VCaP (cell line): ENCODE measurements around the gene APLP1.
A peak's percentile ranks its signal among the peaks of the same experiment; 100 is the strongest.

Experiments
- H3K27ac ChIP-seq: fragments of 450-650 bp; 2 replicates; pipeline ENCODE4 v1.5.1; 2017
- TF ChIP-seq, protein P1 (sequence below): fragments of 450-650 bp; conservative IDR thresholded peaks from 2 replicates; pipeline ENCODE4 v1.5.1; 2017; ENCODE audit warnings: mild to moderate bottlenecking, moderate library complexity

Gene APLP1

DNA sequence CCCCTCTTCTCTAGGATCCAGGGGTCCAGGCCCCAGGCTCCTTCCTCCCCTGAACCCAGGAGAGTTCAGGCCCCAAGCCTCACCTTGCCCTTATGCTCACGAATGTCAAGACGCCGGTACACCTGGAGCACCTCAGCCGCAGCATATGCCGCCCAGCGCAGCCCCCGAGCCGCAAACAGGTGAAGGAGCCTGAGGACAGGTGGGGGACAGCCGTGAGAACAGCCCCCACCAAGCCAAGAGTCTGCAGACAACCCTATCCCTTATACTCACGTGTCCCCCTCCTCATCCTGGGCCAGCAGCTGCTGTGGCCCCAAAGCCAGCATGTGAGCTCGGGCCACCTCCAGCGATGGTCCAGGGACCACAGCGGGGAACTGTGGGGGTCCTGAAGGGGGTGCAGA is 28.3 kb downstream of the APLP1 start:
- TF ChIP-seq, protein P1, sequence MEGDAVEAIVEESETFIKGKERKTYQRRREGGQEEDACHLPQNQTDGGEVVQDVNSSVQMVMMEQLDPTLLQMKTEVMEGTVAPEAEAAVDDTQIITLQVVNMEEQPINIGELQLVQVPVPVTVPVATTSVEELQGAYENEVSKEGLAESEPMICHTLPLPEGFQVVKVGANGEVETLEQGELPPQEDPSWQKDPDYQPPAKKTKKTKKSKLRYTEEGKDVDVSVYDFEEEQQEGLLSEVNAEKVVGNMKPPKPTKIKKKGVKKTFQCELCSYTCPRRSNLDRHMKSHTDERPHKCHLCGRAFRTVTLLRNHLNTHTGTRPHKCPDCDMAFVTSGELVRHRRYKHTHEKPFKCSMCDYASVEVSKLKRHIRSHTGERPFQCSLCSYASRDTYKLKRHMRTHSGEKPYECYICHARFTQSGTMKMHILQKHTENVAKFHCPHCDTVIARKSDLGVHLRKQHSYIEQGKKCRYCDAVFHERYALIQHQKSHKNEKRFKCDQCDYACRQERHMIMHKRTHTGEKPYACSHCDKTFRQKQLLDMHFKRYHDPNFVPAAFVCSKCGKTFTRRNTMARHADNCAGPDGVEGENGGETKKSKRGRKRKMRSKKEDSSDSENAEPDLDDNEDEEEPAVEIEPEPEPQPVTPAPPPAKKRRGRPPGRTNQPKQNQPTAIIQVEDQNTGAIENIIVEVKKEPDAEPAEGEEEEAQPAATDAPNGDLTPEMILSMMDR: no peak
- H3K27ac ChIP-seq: peak overlapping the region; percentile 2; the same call in 1 of the 2 replicates

DNA sequence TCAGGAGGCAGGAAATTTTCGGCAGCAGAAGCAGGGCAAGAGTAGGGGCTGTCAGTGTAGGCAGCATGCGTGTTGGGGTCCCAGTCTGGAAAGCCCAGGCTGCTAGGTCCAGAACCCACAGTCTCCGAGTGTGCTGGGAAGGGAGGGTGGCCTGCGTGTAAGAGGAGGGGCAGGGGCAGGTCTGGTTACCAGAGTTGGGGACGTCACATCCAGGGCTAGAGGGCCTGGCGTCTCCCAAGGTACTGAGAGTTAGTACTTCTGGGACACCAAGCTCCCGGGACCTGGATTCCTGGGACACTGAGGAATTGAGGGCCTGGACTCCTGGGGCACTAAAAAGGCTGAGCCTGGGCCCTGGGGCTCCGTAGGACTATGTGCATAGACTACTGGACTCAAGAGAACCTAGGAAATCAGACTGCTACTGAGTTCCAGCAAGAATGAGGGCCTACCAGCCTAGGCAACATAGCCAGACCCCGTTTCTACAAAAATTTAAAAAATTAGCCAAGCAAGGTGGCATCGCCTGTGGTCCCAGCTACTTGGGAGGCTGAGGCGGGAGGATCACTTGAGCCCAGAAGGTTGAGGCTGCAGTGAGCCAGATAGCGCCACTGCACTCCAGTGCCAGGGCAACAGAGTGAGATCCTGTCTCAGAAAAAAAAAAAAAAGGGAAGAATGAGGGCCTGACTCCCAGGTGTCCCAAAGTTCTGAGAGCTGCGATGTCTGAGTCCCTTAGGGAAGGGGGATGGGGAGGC is 29.5 kb downstream of the APLP1 start:
- TF ChIP-seq, protein P1: no peak
- peak overlapping the region; percentile 91 for H3K27ac ChIP-seq

DNA sequence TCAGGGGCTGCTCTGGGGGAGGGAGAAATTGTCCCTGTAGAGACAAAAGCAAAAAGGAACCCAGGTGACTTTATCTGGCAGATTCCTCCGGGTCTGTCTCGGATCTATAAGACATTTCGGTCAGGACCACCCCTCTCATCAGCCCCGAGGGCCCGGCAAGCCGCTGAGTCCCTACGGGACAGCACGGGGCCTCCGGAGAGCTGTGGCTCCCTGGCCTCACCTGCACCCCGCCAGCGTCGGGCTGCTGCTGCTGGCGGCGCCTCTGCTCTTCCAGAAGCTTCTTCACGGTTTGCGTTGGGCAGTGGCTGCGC is 30.1 kb downstream of the APLP1 start:
- TF ChIP-seq, protein P1: no peak
- H3K27ac ChIP-seq: peak overlapping the region; percentile 91

DNA sequence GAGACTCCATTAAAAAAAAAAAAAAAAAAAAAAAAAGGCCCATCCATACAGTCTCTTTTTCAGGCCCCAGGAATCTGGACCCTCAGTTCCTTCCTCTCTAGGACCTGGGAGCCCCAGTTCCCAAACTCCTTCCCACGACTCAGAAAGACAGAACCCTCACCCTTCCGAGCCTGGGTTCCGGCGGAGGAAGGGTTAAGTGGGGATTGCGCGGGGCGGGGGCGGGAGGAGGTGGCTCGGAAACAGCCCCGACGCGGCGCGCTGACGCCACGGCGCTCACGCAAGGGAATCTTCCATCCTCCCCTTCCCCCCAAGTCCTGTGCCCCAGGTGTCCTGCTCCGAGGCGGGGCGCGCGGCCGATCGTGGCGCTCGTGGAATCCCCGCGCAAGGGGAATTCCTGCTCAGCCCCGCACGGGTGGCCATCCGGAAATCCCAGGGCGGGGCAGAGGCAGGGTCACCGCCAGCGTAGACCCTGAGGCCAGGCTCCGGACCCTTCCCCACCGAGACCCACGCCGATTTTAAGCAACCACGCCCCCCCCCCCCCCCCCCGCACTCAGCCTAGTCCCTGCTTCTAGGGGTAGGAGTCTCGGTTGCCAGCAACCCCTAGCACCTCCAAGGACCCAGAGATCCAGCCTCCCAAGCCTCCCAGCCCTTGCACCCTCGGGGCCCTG is 31.3 kb downstream of the APLP1 start:
- H3K27ac ChIP-seq: peak overlapping the region; percentile 91
- TF ChIP-seq, protein P1: no peak

DNA sequence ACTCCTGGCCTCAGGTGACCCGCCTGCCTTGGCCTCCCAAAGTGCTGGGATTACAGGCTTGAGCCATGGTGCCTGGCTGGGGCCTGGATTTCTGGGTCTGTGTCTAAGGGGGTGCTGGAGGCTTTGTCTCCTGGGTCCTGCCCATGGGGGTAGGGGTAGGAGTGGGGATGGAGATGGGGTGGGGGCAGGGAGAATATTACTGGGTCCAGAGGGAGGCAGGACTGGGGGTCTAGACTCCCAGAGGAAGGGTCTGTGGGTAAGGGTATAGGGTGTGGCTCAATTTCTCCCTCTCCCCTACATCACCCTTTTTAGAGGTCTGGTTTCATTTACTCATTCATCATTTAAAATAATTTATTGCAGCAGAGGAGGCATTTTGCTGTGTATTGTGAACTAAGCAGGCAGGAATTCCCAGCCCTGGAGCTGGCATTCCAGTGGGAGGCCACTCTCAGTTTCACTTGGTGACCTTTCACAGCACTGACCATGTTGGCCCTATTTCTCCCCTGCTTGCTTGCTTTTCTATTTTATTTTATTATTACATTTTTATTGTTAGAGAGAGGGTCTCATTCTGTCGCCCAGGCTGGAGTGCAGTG is 32.8 kb downstream of the APLP1 start:
- TF ChIP-seq, protein P1: no peak
- H3K27ac ChIP-seq: peak overlapping the region; percentile 91

DNA sequence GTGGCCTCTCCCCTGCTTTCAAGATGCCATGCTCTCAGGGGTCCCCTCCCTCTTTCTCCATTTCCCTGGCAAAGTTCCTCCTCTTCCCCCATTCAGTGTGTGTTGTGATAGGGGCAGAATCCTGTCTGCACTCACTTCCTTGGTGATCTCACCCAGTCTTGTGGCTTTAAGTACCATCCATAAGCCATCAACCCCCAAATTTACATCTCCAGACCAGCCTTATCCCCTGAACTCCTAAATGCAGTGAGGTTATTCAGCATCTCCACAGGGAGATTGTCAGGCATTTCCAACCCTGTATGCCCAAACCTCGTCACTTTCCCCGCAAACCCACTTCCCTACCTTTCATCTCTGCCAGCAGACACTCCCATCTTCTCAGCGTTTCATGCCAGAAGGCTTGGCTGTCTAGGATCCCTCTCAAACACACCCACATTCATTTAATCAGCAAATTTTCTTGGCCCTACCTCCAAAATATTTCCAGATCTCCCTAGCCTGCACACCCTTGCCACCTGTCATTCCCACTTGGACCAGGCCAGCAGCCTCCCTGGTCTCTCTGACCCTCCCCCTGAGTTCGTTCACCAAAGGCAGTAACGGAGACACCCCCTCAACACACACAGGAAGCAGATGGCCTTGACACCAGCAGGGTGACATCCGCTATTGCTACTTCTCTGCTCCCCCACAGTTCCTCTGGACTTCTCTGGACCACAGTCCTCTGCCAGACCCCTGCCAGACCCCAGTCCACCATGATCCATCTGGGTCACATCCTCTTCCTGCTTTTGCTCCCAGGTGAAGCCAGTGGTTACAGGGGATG is 33.7 kb downstream of the APLP1 start, which contains the start of gene HCST:
Gene HCST, plus strand, starts transcription at position 676 of the 808 bp plus-strand sequence. Its CDS starts 65 bp downstream, at position 741.
- peak within 1 kb of the TSS; percentile 52; the same call in 1 of the 2 replicates for H3K27ac ChIP-seq
- TF ChIP-seq, protein P1: no peak
